Activated CD8-positive, alpha-beta T cell treated with anti-CD3 and anti-CD28 coated beads for 36 hours (primary cell): ENCODE measurements around the gene ANKRD44. TPM values are rescaled to one million over a fixed set of nuclear protein-coding genes. Genes with fewer than 3 reads are reported as not detected.

ENCODE experiments used
- ATAC-seq: fragments of 200-7000 bp; cut with Tn5 transposase; one replicate; pipeline ENCODE4 v1.10.0; 2021; ENCODE audit warnings: mild to moderate bottlenecking, moderate library complexity
- CTCF ChIA-PET: fragments of 350-600 bp; sonication (Branson Sonifier 250); formaldehyde crosslinking; loops from one replicate; lab custom pipeline; 2021; ENCODE audit warnings: antibody characterized with exemption; lab: Charles Lee
- POLR2A ChIA-PET: fragments of 350-600 bp; sonication (Branson Sonifier 250); formaldehyde crosslinking; loops from one replicate; lab custom pipeline; 2021; ENCODE audit warnings: antibody characterized with exemption; lab: Charles Lee
- DNase-seq: peaks from one replicate; pipeline ENCODE4 v3.0.0-alpha.2; 2020
- H3K27ac Mint-ChIP-seq: one replicate; pipeline ENCODE4 v1.8.0; 2021; ENCODE audit warnings: mild to moderate bottlenecking, mixed read lengths
- H3K27me3 Mint-ChIP-seq: one replicate; pipeline ENCODE4 v1.8.0; 2021; ENCODE audit warnings: mixed read lengths
- H3K36me3 Mint-ChIP-seq: one replicate; pipeline ENCODE4 v1.8.0; 2021; ENCODE audit warnings: low read depth, mixed read lengths
- H3K4me1 Mint-ChIP-seq: one replicate; pipeline ENCODE4 v1.8.0; 2021; ENCODE audit warnings: low read depth, mixed read lengths
- H3K4me3 Mint-ChIP-seq: one replicate; pipeline ENCODE4 v1.8.0; 2021; ENCODE audit warnings: mild to moderate bottlenecking, moderate library complexity, mixed read lengths
- H3K9me3 Mint-ChIP-seq: one replicate; pipeline ENCODE4 v1.8.0; 2021; ENCODE audit warnings: mixed read lengths
- CTCF ChIP-seq: fragments of 200-600 bp; IDR thresholded peaks from one replicate; pipeline ENCODE4 v1.8.0; 2022; ENCODE audit warnings: antibody characterized with exemption, mild to moderate bottlenecking
- intact Hi-C: fragments of 100-400 bp; cut with micrococcal nuclease; formaldehyde crosslinking; loops from one replicate; pipeline ENCODE4 v1.10.0; 2022
- total RNA-seq, 2 experiments: library from RNA; stranded (reverse); gene quantifications; one replicate each; pipeline ENCODE4 v1.2.3, GENCODE V29; 2021

The ANKRD44 gene
- total RNA-seq, 2 experiments from 2014 or later, result 131 to 132 TPM

GRCh38 chr2:197300139-197300538 is 10.4 kb downstream of the ANKRD44 start:
- no peaks in the 10 kb centered on the region for H3K27me3 Mint-ChIP-seq
- intact Hi-C loops, result no loop called here
- ATAC-seq, result no peak
- ChIA-PET CTCF (no interaction called here), POLR2A (interaction anchor here (0.7 to 2.1 kb wide), 4 partner anchors 9 to 62 kb away, joined by 3 to 8 read pairs (median 3); partner anchors contain the start of gene ANKRD44)
- H3K9me3 Mint-ChIP-seq, result peaks cover 20% of the 10 kb centered on the region
- H3K36me3 Mint-ChIP-seq, result peaks cover 76% of the 10 kb centered on the region
- peaks cover 90% of the 10 kb centered on the region for H3K4me1 Mint-ChIP-seq
- DNase-seq, result no peak
- TF ChIP-seq CTCF, result no peak
- H3K4me3 Mint-ChIP-seq, result peak overlapping the region; percentile 7
- H3K27ac Mint-ChIP-seq, result peak overlapping the region; percentile 95

GRCh38 chr2:197298609-197299008 is 12.0 kb downstream of the ANKRD44 start:
- Mint-ChIP-seq H3K4me1 (peaks cover 95% of the 10 kb centered on the region), H3K9me3 (peaks cover 20% of the 10 kb centered on the region), H3K27ac (peak overlapping the region; percentile 95), H3K27me3 (no peaks in the 10 kb centered on the region), H3K36me3 (peaks cover 74% of the 10 kb centered on the region), H3K4me3 (peak overlapping the region; percentile 81)
- intact Hi-C loops, result no loop called here
- ATAC-seq (no peak), DNase-seq (peak; percentile 52)
- TF ChIP-seq CTCF, result no peak
- ChIA-PET POLR2A (interaction anchor here (0.8 to 2.2 kb wide), 2 partner anchors 12 to 62 kb away, joined by 4 to 9 read pairs; partner anchors contain the start of gene ANKRD44), CTCF (interaction anchor here (1.3 to 1.9 kb wide), 3 partner anchors 11 to 107 kb away, joined by 4 to 6 read pairs (median 6); no protein-coding TSS in a partner anchor)

GRCh38 chr2:197297772-197298318 is 12.7 kb downstream of the ANKRD44 start:
- POLR2A ChIA-PET, result interaction anchor here (1.0 to 2.2 kb wide), 6 partner anchors 8 to 87 kb away, joined by 3 to 12 read pairs (median 5); partner anchors contain the start of gene ANKRD44
- CTCF ChIA-PET, result interaction anchor here (0.9 to 3.4 kb wide), 8 partner anchors 7 to 1131 kb away, joined by 3 to 15 read pairs (median 5); no protein-coding TSS in a partner anchor
- Mint-ChIP-seq H3K36me3 (peaks cover 72% of the 10 kb centered on the region), H3K4me1 (peaks cover 94% of the 10 kb centered on the region), H3K9me3 (peaks cover 20% of the 10 kb centered on the region), H3K4me3 (peak overlapping the region; percentile 81), H3K27me3 (no peaks in the 10 kb centered on the region), H3K27ac (peak overlapping the region; percentile 95)
- TF ChIP-seq CTCF, result no peak
- ATAC-seq, result peak; percentile 21
- intact Hi-C loops, result no loop called here
- no peak for DNase-seq

GRCh38 chr2:197297266-197297665 is 13.3 kb downstream of the ANKRD44 start:
- POLR2A ChIA-PET, result interaction anchor here (1.0 to 2.2 kb wide), 6 partner anchors 9 to 86 kb away, joined by 3 to 12 read pairs (median 5); partner anchors contain the start of gene ANKRD44
- DNase-seq (no peak), ATAC-seq (no peak)
- TF ChIP-seq CTCF, result no peak
- Mint-ChIP-seq H3K27ac (peak overlapping the region; percentile 95), H3K4me3 (peak overlapping the region; percentile 81), H3K4me1 (peaks cover 95% of the 10 kb centered on the region), H3K36me3 (peaks cover 73% of the 10 kb centered on the region), H3K9me3 (peaks cover 20% of the 10 kb centered on the region), H3K27me3 (no peaks in the 10 kb centered on the region)
- CTCF ChIA-PET, result interaction anchor here (0.6 to 3.4 kb wide), 9 partner anchors 8 to 1131 kb away, joined by 3 to 15 read pairs (median 4); no protein-coding TSS in a partner anchor
- intact Hi-C loops, result no loop called here

- intact Hi-C loops, result no loop called here
- Mint-ChIP-seq H3K4me1 (peaks cover 95% of the 10 kb centered on the region), H3K27ac (peak overlapping the region; percentile 95), H3K4me3 (peak overlapping the region; percentile 81), H3K27me3 (no peaks in the 10 kb centered on the region), H3K36me3 (peaks cover 74% of the 10 kb centered on the region), H3K9me3 (peaks cover 21% of the 10 kb centered on the region)
- DNase-seq, result no peak
- ChIA-PET POLR2A (interaction anchor here (1.0 to 4.4 kb wide), 6 partner anchors 11 to 86 kb away, joined by 3 to 52 read pairs (median 8); partner anchors contain the start of gene ANKRD44), CTCF (interaction anchor here (0.6 to 3.4 kb wide), 7 partner anchors 8 to 1130 kb away, joined by 3 to 15 read pairs (median 6); no protein-coding TSS in a partner anchor)
- no peak for ATAC-seq
- TF ChIP-seq CTCF, result no peak
Measured at GRCh38 chr2:197296835-197297234, 13.7 kb downstream of the ANKRD44 start.
